GM19397 (cell line): Measurements from ENCODE around the gene CBLB.
A peak's percentile ranks its signal among the peaks of the same experiment; 100 is the strongest.

Experiments used
- ATAC-seq: cut with Tn5 transposase; IDR thresholded peaks from one replicate; pipeline ENCODE4 v1.9.1; 2021; ENCODE audit warnings: mild to moderate bottlenecking, moderate library complexity; ENCODE audit not compliant: unreplicated experiment

The CBLB gene

DNA sequence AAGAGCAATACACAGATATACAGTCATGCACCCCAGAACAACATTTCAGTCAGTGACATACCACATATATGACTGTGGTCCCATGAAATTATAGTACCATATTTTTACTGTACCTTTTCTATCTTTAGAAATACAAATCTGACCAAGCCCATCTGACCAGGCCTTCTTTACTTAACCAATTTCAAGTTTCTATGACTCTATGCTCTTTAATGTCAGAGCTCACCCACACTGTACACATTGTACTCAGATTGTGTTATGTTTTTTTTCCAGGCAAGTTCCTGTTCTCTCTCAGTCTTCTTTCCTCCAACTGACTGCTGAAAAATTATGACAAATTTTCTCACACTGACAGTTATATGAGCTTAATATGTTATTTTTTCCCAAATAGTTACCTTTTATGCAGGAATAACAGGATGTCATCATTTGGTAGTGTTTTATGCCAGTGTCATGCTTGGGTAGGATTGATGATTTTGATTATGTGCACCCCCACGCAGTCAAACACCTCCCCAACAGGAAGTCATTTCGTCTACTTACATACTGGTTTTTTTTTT lies 8.0 kb upstream of the CBLB start:
- no peak for ATAC-seq

GRCh38 chr3:105869861-105870755 lies 1.3 kb upstream of the CBLB start:
- ATAC-seq, result no peak

GRCh38 chr3:105869531-105869833 lies 670 bp upstream of the CBLB start:
- no peak for ATAC-seq

DNA sequence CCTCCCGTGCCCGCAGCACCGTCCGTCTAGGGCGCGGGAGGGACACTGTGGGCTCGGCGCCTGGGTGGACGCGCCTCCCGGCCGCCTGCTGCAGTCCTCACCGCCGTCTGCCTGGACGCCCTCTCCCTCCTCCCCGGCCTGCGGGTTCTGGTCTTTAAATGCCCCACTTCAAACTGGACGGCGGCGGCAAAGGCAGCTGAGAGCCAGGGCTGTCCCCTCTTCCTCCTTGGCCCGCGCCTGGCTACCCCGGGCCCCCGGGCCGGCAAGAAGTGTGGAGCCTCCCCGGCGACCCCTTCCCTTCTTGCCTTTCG lies 426 bp downstream of the CBLB start:
- peak; percentile 3 for ATAC-seq

GRCh38 chr3:105867712-105868430 lies 941 bp downstream of the CBLB start:
- no peak for ATAC-seq

DNA sequence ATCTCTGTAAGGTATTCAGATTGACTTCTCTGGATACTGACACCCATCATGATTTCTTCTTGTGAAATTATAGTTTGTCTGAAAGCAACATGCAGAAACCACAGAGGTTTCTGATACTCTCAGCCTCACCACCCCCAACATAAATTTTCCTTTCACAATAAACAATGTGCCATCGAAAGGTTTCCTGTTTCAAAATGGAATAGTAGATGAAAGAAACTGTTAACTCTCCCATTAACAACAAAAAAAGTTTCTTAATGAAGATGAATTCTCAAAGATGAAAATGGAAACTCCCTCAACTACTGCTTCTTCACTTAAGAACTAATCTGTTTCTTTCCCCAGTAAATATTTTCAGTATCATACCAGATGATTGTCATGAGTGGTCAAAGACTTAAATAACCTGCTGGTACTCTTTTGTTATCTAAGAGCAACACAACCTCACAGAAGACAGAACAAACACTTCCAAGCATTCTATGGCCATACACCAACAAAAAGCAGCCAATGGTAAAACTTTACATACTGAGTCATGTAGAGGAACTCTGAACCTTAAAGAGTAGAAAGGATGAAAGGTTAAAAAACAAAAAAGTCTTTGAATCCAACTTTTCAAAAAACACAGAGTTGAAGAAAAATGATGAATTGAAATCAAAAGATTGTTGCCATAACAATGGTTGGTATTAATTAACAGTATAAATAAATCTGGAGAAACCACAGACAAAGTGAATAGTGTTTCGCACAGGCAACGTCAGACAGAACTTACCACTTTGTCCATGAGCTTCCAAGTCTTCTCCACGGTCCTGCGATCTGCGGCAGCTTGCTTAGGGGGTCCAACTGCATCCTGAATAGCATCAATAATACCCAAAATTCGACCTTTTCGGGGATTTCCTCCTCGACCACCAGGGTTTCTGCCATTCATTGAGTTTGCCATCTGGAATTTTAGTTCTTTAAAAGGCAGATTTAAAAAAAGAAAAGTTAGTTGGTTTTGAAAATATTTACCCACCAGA lies 1.9 kb downstream of the CBLB start:
- ATAC-seq, result peak; percentile 19

- ATAC-seq, result no peak
These were observed 2.9 kb downstream of the CBLB start for GRCh38 chr3:105865867-105866350.

- no peak for ATAC-seq
These were observed 3.7 kb downstream of the CBLB start for GRCh38 chr3:105865016-105865623.

- ATAC-seq, result no peak
These were observed 4.6 kb downstream of the CBLB start for GRCh38 chr3:105864212-105864611.

DNA sequence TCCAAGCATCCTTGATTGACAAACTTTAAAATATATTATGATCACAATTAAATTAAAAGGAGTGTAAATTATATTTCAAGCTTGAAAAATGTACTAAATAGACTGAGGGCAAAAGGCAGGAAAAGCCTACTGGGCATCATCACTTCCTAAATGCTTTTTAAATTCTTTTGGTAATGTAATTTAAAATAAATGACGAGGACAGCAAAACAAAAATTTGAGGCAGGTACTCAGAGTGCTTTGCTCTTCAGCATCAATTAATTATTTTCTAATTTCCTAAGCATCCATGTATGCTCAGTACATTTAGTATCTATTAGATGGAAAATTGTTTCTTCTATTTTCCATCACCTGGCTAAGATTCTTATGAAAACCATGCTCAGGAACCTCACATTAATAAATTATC lies 5.2 kb downstream of the CBLB start:
- ATAC-seq, result no peak

DNA sequence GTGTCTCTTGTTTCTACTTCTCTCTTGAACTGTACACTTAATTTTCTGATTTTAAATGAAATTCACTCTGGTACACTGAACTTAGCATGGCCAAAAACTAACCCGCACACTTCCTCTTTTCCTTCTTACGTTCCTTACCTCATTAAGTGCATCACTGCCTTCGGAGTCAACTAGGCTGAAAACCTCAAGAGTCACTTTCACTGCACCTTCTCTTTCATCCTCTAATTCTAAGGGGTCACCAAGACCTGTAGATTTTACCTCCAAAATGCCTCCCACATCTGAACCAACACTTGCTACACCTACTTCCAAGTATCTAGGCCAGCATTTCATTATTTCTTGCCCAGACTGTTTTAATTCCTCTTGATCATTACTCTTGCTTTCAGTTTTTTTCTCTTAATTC lies 6.6 kb downstream of the CBLB start:
- ATAC-seq, result peak; percentile 60

DNA sequence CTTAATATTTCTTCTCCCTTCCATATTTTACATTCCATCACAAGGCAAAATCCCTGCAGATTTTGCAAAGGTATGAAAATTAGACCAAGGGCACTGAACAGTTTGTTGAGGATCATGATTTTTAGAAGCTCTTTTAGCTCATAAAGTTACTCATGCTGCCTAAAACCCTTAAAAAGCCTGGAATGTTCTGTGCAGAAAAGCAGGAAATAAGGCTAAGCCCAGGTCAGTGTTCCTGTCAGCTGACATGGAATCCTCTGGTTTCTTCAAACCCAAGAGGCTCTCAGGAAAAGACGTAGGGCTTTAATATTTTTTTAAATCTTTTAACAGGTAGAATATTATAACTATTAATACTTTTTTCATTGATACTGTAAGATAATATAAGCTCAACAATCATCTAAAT lies 8.2 kb downstream of the CBLB start:
- no peak for ATAC-seq

GRCh38 chr3:105858017-105858416 lies 10.8 kb downstream of the CBLB start:
- no peak for ATAC-seq

- no peak for ATAC-seq
These were observed 11.2 kb downstream of the CBLB start for GRCh38 chr3:105857601-105858000.

DNA sequence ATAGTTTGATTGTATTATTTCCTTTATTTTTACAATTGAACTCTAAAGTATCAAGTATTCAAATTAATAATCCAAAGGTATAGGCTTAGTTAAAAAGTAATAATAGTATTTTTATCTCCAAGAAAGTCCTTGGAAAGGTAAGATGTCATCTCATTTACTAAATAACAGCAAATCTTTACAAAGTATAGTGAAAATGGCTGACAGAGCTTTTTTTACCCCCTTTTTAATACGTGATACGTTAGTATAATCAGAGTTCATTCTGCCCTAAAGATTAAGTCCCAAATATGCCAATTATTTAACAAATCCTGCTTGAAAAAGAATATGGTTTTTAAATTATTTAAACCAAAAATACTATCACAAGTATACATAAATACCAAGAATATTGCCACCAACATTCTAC lies 12.2 kb downstream of the CBLB start:
- no peak for ATAC-seq

DNA sequence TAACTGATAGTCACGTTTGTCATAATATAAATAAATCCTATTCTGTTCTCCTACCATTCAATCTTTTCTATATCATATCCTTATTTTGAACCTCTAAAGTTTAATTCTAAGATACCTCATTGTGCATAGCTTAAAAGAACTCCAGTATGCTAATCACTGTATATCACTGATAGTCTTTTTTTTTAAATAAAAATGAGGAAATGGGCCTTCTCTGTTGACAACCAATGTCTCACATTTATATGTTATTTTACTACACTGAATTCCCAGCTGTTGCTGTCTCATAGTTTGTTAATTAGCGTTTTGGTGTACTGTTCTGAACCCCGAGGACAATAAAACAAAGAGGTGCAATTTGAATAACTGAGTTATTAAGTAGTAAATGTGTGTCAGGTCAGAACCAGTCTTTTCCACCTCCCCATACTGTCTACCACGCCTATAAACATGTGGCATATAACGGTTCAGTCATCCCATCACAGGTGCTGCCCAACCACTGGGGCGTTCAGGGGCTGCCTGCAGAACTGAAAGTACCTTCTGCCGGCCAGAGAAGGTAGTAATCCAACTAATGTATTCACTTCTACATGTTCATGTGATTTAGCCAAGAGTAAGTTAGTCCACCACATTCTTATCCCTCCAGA lies 14.9 kb downstream of the CBLB start:
- ATAC-seq, result peak; percentile 100

GRCh38 chr3:105851582-105851981 lies 17.2 kb downstream of the CBLB start:
- ATAC-seq, result no peak

DNA sequence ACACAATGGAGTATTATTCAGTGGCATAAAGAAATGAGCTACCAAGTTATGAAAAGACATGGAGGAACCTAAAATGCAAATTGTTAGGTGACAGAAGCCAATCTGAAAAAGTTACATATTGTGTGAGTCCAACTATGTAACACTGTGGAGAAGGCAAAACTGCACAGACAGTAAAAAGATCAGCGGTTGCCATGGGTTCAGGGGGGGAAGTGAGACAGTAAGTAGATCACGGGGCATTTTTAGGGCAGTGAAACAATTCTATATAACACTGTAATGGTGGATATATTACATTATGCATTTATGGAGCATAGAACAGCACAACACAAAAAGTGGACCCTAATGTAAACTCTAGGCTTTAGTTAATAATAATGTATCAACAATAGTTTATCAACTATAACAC lies 17.6 kb downstream of the CBLB start:
- no peak for ATAC-seq

DNA sequence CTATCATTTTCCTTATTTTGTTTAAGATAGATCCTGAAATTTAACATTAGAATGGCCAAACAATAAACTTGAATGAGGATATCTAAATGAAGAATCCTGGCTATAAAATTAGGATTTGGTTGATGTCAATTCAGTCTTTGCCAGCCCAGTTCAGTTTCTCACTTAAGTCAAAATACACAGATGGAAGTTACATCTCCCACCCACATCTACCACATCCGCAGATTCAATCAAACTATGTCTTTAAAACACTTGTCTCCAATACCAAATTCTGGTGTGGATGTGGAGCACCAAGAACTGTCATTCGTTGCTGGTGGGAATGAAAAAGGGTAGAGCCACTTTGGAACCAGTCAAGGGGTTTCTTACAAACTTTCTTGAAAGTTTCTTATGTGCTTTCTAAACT lies 18.2 kb downstream of the CBLB start:
- ATAC-seq, result no peak

- ATAC-seq, result no peak
These were observed 20.0 kb downstream of the CBLB start for GRCh38 chr3:105848821-105849220.
